Heart right ventricle (tissue), 16 donors: ENCODE data around the gene ZNF888. TPM values are rescaled to one million over a fixed set of nuclear protein-coding genes. Genes with fewer than 3 reads are reported as not detected.
A peak's percentile ranks its signal among the peaks of the same experiment; 100 is the strongest.
"Not testable (repeated sequence)": the region's sequence is repeated elsewhere in the genome, so short reads cannot be mapped to it uniquely, and the experiment has no call there.

Experiments
- ATAC-seq, 8 donors: fragments of 200-7000 bp; cut with Tn5 transposase; one replicate each; pipeline ENCODE4 v1.9.1; 2020; ENCODE audit warnings: mild to moderate bottlenecking in 8 of 8, moderate library complexity in 8 of 8, moderate number of reproducible peaks in 1 of 8
- DNase-seq, 2 donors: peaks; one replicate each; pipeline ENCODE4 v3.0.0-alpha.2; 2020
- H3K27ac ChIP-seq, 10 donors: fragments of 200-600 bp; sonication (generic) in 2 of 10; one replicate each; pipeline versions ENCODE4 v1.5.0 to v1.8.0; 2020 to 2022; ENCODE audit warnings: mild to moderate bottlenecking in 3 of 10
- H3K27me3 ChIP-seq, 7 donors: fragments of 200-600 bp; one replicate each; pipeline ENCODE4 v1.8.0; 2021 to 2022; ENCODE audit warnings: mild to moderate bottlenecking in 2 of 7
- H3K36me3 ChIP-seq, 9 donors: fragments of 200-600 bp; sonication (generic) in 1 of 9; one replicate each; pipeline versions ENCODE4 v1.5.0 to v1.8.0; 2020 to 2022; ENCODE audit warnings: mild to moderate bottlenecking in 2 of 9
- H3K4me1 ChIP-seq, 9 donors: fragments of 200-600 bp; sonication (generic) in 1 of 9; one replicate each; pipeline versions ENCODE4 v1.5.0 to v1.8.0; 2020 to 2022; ENCODE audit warnings: mild to moderate bottlenecking in 4 of 9
- H3K4me3 ChIP-seq, 10 donors: fragments of 200-600 bp; sonication (generic) in 2 of 10; one replicate each; pipeline versions ENCODE4 v1.5.0 to v1.8.0; 2020 to 2022; ENCODE audit warnings: mild to moderate bottlenecking in 7 of 10, moderate library complexity in 2 of 10
- H3K9me3 ChIP-seq, 11 donors: fragments of 200-600 bp in 10 of 11; sonication (generic) in 2 of 11; one replicate each; pipeline versions ENCODE4 v1.5.0 to v1.8.0; 2013 to 2022; ENCODE audit warnings: mild to moderate bottlenecking in 2 of 11, control low read depth in 1 of 11, moderate library complexity in 1 of 11
- WGBS, 2 donors: extraction: QIAGEN DNeasy Blood & Tissue Kit; methylation state at CpG; one replicate each; pipeline ENCODE4 v1.1.7; 2013; ENCODE audit warnings: inconsistent platforms in 1 of 2; 5-methylcytosine and 5-hydroxymethylcytosine counted together
- intact Hi-C, 10 donors: fragments of 100-400 bp; cut with DNase I; formaldehyde crosslinking; loops; one replicate each; pipeline versions ENCODE4 v1.11.1 to v1.14.2; 2022
- polyA plus RNA-seq, 2 donors: library from polyadenylated mRNA; stranded (reverse); fragments of 200-250 nt; gene quantifications; one replicate each; pipeline ENCODE4 v1.2.3, GENCODE V29; 2013
- total RNA-seq, 10 donors: library from RNA; stranded (reverse); fragmentation: NEBNext Ultra II Directional in 3 of 10; extraction: Animal tissue kit (Norgen Biotek cat#: 25700) in 3 of 10; gene quantifications; one replicate each; pipeline versions ENCODE4 v1.2.1 to v1.2.4, GENCODE V29; 2021 to 2023
- TF ChIP-seq, protein P1 (sequence below), 9 donors: fragments of 200-600 bp; sonication (generic) in 2 of 9; IDR thresholded peaks; one replicate each; pipeline versions ENCODE4 v1.5.0 to v1.8.0; 2021 to 2022; ENCODE audit warnings: antibody characterized with exemption in 9 of 9, mild to moderate bottlenecking in 5 of 9, moderate library complexity in 1 of 9
- donor health status: Arrhythmogenic right ventricular cardiomyopathy.
- donor health status: ischemic (EF 13 %, LVEDD 7.1; RV severe dilation, severe dysfunction).
- donor health status: healthy with polysubstance abuse.
- donor health status: DM: no; HTN: yes; CAD: no.
- donor health status: DM: no; HTN: no; CAD: no.
- donor health status: ischemic (EF 25% LVEDD 6.9; RV normal size, moderate dysfunction).
- donor health status: ischemic (EF 25% LVEDD 5.7; RV mildly dilated, moderate dysfunction).
- donor health status: healthy.
- donor health status: DM: yes; HTN: yes; CAD: no.
- donor health status: Ischemic cardiomyopathy.
- donor health status: ischemic (EF 35%, LVEDD 5.7; RV mildly dilated, moderate dysfunction).
- donor health status: nonischemic (EF 11% LVEDD 7.7; RV severe dilation, severe dysfunction).
- donor health status: DM: yes; HTN: yes; CAD: no.
- donor health status: PGD.
- donor health status: ischemic (EF 29% LVEDD 5.4; RV normal size, mild dysfunction).
- donor health status: nonischemic (EF 23%, LVEDD 6.1; RV moderate dilation, normal function).

The ZNF888 gene
- total and polyA plus RNA-seq, 12 donors: 0.70 to 2.3 (median 1.4) TPM

DNA sequence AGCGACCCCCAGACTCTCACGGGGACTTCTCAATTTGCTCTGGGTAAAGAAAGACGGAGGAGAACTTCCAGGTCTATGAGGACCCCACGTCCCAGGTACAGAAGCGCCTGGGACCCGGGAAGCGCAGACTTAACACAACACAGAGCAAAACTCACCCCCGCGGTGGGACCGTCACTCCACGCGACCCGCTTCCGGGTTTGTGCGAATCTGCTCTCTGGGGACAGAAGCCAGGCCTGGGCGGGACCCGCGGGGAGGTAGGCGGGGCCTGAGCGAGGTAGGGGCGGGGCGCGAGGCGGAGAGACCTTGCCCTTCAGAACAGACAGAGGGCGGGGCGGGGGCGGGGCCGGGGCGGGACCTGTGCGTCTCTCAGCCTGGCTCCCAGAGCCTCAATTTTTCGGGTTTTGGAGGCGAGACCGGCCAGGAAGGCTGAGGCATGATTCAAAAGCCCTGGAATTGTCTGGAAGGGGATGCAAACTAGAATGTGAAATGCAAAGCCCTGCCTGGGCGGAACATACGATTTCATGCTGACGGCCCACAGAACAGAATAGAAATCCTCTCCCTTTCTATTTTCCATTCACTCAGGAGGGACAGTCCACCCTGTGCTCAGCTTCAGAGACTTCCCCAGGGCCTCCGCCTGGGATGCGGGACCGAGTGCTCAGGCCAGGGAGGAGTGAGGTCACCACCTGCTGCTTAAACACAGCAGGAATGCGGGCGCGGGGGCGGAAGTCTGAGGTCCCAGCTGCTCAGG, 19.3 kb upstream of the ZNF888 start:
- Histone ChIP-seq H3K36me3 (no peaks in the 10 kb centered on the region), H3K27ac (peak overlapping the region in 9 of 10 donors; percentile 72 to 91 (median 85)), H3K9me3 (peaks cover 0 to 21% (median 5%) of the 10 kb centered on the region in 11 donors), H3K4me3 (peak overlapping the region; percentile 40 to 91 (median 80)), H3K27me3 (no peaks in the 10 kb centered on the region), H3K4me1 (peaks cover 0 to 27% (median 9%) of the 10 kb centered on the region in 9 donors)
- intact Hi-C loops: loop anchor here in 3 of 10 donors (1.0 to 2.0 kb wide), 3 partner anchors 20 kb away; partner anchors contain the start of genes ZNF816 (in 2 of the 3) and ZNF888 (in 1 of the 3)
- 0 to 1% methylated on average over 43 of the region's 43 CpGs for WGBS, 2 donors
- ATAC-seq (peak; percentile 97 to 100 (median 98)), DNase-seq (peak; percentile 92 to 94)
- TF ChIP-seq, protein P1, sequence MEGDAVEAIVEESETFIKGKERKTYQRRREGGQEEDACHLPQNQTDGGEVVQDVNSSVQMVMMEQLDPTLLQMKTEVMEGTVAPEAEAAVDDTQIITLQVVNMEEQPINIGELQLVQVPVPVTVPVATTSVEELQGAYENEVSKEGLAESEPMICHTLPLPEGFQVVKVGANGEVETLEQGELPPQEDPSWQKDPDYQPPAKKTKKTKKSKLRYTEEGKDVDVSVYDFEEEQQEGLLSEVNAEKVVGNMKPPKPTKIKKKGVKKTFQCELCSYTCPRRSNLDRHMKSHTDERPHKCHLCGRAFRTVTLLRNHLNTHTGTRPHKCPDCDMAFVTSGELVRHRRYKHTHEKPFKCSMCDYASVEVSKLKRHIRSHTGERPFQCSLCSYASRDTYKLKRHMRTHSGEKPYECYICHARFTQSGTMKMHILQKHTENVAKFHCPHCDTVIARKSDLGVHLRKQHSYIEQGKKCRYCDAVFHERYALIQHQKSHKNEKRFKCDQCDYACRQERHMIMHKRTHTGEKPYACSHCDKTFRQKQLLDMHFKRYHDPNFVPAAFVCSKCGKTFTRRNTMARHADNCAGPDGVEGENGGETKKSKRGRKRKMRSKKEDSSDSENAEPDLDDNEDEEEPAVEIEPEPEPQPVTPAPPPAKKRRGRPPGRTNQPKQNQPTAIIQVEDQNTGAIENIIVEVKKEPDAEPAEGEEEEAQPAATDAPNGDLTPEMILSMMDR (IDR thresholded peaks at IDR 0.05): no peak

DNA sequence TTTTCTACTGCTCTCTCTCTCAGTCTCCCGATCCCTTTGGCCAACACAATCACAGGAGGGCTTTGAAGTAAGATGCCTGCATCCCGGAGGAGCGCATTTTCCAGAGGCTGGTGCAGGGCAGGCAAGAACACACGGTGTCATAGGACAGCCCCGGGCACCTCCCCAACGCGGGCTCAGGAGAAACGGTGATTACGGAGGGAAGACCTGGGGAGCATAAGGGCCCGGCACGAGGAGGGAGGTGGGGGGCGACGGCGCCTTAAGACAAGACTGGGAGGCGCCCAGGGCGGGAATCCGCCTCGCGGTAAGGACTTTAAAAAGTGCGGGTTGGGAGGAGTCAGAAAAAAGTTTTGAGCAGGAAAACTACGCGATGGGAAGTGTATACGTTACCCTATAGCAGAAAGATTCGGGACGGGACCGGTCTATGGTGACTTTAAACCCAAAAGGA, 18.7 kb upstream of the ZNF888 start:
- intact Hi-C loops: loop anchor here in 3 of 10 donors (1.0 to 2.0 kb wide), 3 partner anchors 19 to 21 kb away; partner anchors contain the start of genes ZNF816 (in 2 of the 3) and ZNF888 (in 1 of the 3)
- Histone ChIP-seq H3K9me3 (peaks cover 0 to 15% (median 0%) of the 10 kb centered on the region in 11 donors), H3K4me3 (peak overlapping the region; percentile 40 to 91 (median 80)), H3K27me3 (no peaks in the 10 kb centered on the region), H3K36me3 (no peaks in the 10 kb centered on the region), H3K4me1 (peaks cover 0 to 27% (median 9%) of the 10 kb centered on the region in 9 donors), H3K27ac (peak overlapping the region in 9 of 10 donors; percentile 72 to 91 (median 85))
- ATAC-seq (peak; percentile 31 to 75 (median 56)), DNase-seq (peak; percentile 22 to 35)
- TF ChIP-seq, protein P1 (IDR thresholded peaks at IDR 0.05): no peak
- 0% methylated on average over 26 of the region's 26 CpGs for WGBS, 2 donors

DNA sequence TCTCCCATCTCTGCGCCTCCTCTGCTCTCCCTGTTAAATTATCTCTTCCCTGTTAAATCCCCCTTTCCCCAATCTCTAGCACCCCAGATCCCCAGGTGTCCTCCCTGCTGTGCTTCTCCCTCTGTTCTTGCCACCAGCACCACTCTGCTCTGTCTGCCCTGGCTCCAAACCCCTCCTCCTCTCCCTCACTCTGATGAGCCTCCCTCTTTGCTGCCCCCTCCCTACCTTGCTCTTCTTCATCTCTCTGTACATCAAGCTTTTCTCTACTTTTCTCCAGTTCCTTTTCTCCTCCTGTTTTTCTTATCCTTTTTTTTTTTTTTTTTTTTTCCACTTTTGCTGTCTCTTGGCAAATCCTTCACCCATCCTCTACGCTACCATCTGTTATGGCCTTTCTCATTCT, 18.3 kb upstream of the ZNF888 start:
- intact Hi-C loops, ATAC-seq, H3K27me3 ChIP-seq, H3K36me3 ChIP-seq, DNase-seq: not testable (repeated sequence)
- Histone ChIP-seq H3K9me3 (peaks cover 0 to 11% (median 0%) of the 10 kb centered on the region in 11 donors), H3K27ac (peak overlapping the region in 4 of 10 donors; percentile 81 to 89 (median 86)), H3K4me1 (peaks cover 0 to 29% (median 9%) of the 10 kb centered on the region in 9 donors), H3K4me3 (peak overlapping the region in 8 of 10 donors; percentile 53 to 91 (median 85))
- 53 to 59% methylated on average over 2 of the region's 2 CpGs for WGBS, 2 donors

DNA sequence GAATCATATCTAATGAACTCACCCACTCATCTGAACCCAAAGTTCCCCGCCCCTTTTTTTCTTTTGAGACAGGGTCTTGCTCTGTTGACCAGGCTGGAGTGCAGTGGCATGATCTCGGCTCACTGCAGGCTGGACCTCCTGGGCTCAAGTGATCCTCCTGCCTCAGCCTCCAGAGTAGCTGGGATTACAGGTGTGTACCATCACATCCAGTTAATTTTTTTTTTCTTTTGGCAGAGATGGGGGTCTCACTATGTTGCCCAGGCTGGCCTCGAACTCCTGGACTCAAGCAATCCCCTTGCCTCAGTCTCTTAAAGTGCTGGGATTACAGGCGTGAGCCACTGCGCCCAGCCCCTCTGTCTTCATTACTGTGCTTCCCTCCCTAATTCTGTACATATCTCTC, 17.7 kb upstream of the ZNF888 start:
- WGBS, 2 donors: 89% methylated on average over 5 of the region's 5 CpGs
- H3K9me3 ChIP-seq, H3K27ac ChIP-seq, H3K4me3 ChIP-seq, ATAC-seq, H3K36me3 ChIP-seq, H3K27me3 ChIP-seq, DNase-seq, intact Hi-C loops: not testable (repeated sequence)
- H3K4me1 ChIP-seq: peaks cover 0 to 36% (median 9%) of the 10 kb centered on the region in 9 donors

DNA sequence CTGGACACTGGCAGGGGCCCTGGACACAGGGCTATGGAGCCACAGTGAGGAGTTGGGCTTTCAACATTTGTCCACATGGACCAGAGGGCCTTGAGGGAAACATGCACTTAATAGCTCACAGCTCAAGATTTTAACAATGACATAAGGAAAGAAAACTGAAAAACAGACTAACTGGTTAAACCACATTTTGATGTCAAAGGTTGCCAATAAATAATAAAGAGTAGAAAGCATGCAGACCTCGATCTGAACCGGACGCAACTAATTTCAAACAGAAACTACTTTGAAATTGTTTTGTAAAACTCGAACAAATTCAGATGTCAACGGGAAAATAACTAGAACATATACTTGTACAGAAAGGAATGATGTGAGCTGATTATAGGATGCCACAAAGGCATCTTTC, 15.5 kb upstream of the ZNF888 start:
- no peak for ATAC-seq
- Histone ChIP-seq H3K4me1 (peaks cover 0 to 38% (median 9%) of the 10 kb centered on the region in 9 donors), H3K9me3 (no peaks in the 10 kb centered on the region), H3K27me3 (no peaks in the 10 kb centered on the region), H3K36me3 (peaks cover 0 to 7% (median 0%) of the 10 kb centered on the region in 9 donors), H3K27ac (peak overlapping the region in 1 of 10 donors; percentile 10), H3K4me3 (no peak overlapping the region)
- intact Hi-C loops: no loop called here
- DNase-seq: no peak
- 62 to 84% methylated on average over 5 of the region's 5 CpGs for WGBS, 2 donors
- TF ChIP-seq, protein P1 (IDR thresholded peaks at IDR 0.05): no peak
